Natural killer cell (primary cell): ENCODE results near the gene ADA. TPM values are rescaled to one million over a fixed set of nuclear protein-coding genes. Genes with fewer than 3 reads are reported as not detected.

ENCODE experiments used
- ATAC-seq, 3 donors: fragments of 150-1000 bp in 2 of 3; fragments of 200-7000 bp in 1 of 3; cut with Tn5 transposase; 1 replicate in 1 of 3; 2 replicates in 2 of 3; pipeline ENCODE4 v1.10.0; 2021; ENCODE audit warnings: mild to moderate bottlenecking in 2 of 3, moderate library complexity in 2 of 3
- DNase-seq, 2 donors: peaks; one replicate each; pipeline versions ENCODE4 v3.0.0 to v3.0.0-alpha.2; 2013 to 2021; ENCODE audit warnings: mixed read lengths in 1 of 2
- H3K27ac ChIP-seq: one replicate; pipeline ENCODE4 v1.5.1; 2013; ENCODE audit warnings: mild to moderate bottlenecking, low read length
- H3K27me3 ChIP-seq: one replicate; pipeline ENCODE4 v1.6.1; 2013; ENCODE audit warnings: low read length; ENCODE audit not compliant: control insufficient read depth, insufficient read depth
- H3K36me3 ChIP-seq: one replicate; pipeline ENCODE4 v1.6.1; 2013; ENCODE audit warnings: low read length; ENCODE audit not compliant: control insufficient read depth, insufficient read depth
- H3K4me1 ChIP-seq: one replicate; pipeline ENCODE4 v1.6.1; 2013; ENCODE audit warnings: low read length; ENCODE audit not compliant: control insufficient read depth, insufficient read depth
- H3K4me3 ChIP-seq: one replicate; pipeline ENCODE4 v1.5.1; 2013; ENCODE audit warnings: low read length
- H3K9me3 ChIP-seq: one replicate; pipeline ENCODE4 v1.6.1; 2013; ENCODE audit warnings: low read length; ENCODE audit not compliant: control insufficient read depth, insufficient read depth
- H3K27ac Mint-ChIP-seq, 2 donors: one replicate each; pipeline ENCODE4 v1.8.0; 2022; ENCODE audit warnings: mild to moderate bottlenecking in 2 of 2, mixed read lengths in 2 of 2, moderate library complexity in 1 of 2
- H3K27me3 Mint-ChIP-seq, 2 donors: one replicate each; pipeline ENCODE4 v1.8.0; 2022; ENCODE audit warnings: low read depth in 2 of 2, mixed read lengths in 2 of 2
- H3K36me3 Mint-ChIP-seq: one replicate; pipeline ENCODE4 v1.8.0; 2022; ENCODE audit warnings: mixed read lengths
- H3K4me1 Mint-ChIP-seq, 2 donors: one replicate each; pipeline ENCODE4 v1.8.0; 2022; ENCODE audit warnings: mixed read lengths in 2 of 2
- H3K4me3 Mint-ChIP-seq: one replicate; pipeline ENCODE4 v1.8.0; 2022; ENCODE audit warnings: mild to moderate bottlenecking, moderate library complexity, mixed read lengths
- H3K9me3 Mint-ChIP-seq, 2 donors: one replicate each; pipeline ENCODE4 v1.8.0; 2022; ENCODE audit warnings: mixed read lengths in 2 of 2
- WGBS: methylation state at CpG from one replicate; pipeline ENCODE4 v1.1.7; 2013; ENCODE audit warnings: missing lambda C conversion rate; ENCODE audit not compliant: insufficient coverage; 5-methylcytosine and 5-hydroxymethylcytosine counted together
- intact Hi-C: fragments of 100-400 bp; cut with micrococcal nuclease; formaldehyde crosslinking; loops from one replicate; pipeline ENCODE4 v1.14.2; 2022
- total RNA-seq, 4 donors: library from RNA; stranded (reverse); fragments of 120-200 nt in 1 of 4; gene quantifications; one replicate each; pipeline versions ENCODE4 v1.2.3 to v1.2.4, GENCODE V29; 2013 to 2022
- TF ChIP-seq, protein P1 (sequence below): fragments of 200-600 bp; IDR thresholded peaks from one replicate; pipeline ENCODE4 v1.8.0; 2022; ENCODE audit warnings: antibody characterized with exemption

ADA gene
- total RNA-seq, 3 donors from 2014 or later (not counting 1 experiment from before 2014, with no cell fraction given), result 71.7 to 94.2 (median 73.9) TPM

GRCh38 chr20:44620030-44620429 lies 31.5 kb downstream of the ADA start:
- Histone ChIP-seq H3K36me3 (peaks cover 72% of the 10 kb centered on the region), H3K9me3 (no peaks in the 10 kb centered on the region), H3K27me3 (no peaks in the 10 kb centered on the region), H3K4me1 (peaks cover 27% of the 10 kb centered on the region), H3K4me3 (no peak overlapping the region), H3K27ac (no peak overlapping the region)
- no peak overlapping the region for H3K4me3 Mint-ChIP-seq
- TF ChIP-seq, protein P1, sequence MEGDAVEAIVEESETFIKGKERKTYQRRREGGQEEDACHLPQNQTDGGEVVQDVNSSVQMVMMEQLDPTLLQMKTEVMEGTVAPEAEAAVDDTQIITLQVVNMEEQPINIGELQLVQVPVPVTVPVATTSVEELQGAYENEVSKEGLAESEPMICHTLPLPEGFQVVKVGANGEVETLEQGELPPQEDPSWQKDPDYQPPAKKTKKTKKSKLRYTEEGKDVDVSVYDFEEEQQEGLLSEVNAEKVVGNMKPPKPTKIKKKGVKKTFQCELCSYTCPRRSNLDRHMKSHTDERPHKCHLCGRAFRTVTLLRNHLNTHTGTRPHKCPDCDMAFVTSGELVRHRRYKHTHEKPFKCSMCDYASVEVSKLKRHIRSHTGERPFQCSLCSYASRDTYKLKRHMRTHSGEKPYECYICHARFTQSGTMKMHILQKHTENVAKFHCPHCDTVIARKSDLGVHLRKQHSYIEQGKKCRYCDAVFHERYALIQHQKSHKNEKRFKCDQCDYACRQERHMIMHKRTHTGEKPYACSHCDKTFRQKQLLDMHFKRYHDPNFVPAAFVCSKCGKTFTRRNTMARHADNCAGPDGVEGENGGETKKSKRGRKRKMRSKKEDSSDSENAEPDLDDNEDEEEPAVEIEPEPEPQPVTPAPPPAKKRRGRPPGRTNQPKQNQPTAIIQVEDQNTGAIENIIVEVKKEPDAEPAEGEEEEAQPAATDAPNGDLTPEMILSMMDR, result no peak
- DNase-seq (no peak), ATAC-seq (no peak)
- intact Hi-C loops, result no loop called here
- no peaks in the 10 kb centered on the region for H3K27me3 Mint-ChIP-seq
- WGBS, result 97% methylated on average over 5 of the region's 5 CpGs
- peak overlapping the region in 1 of 2 donors; percentile 26 for H3K27ac Mint-ChIP-seq
- peaks cover 23 to 32% of the 10 kb centered on the region in 2 donors for H3K4me1 Mint-ChIP-seq
- H3K9me3 Mint-ChIP-seq, result no peaks in the 10 kb centered on the region
- H3K36me3 Mint-ChIP-seq, result peaks cover 7% of the 10 kb centered on the region

DNA sequence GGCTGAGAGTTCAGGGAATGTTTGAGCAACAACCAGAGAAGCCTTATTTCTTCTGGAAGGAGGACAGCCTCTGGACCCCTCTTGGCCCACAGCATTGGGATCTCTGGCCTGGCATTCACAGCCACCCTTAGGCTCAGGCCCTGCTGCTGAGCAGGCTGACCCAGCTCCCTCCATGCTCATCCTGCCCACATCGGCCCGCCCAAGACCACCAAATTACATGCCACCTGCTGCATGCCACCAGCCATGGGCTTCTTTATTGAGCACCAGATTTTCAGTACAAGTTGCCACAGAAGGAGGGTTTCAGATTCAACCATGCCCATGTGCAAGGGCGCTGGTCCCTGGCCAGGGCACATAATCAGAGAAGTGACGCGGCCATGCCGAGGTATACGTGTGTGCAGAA lies 32.2 kb downstream of the ADA start:
- H3K27ac ChIP-seq, result no peak overlapping the region

GRCh38 chr20:44618318-44618731 lies 33.2 kb downstream of the ADA start:
- H3K27me3 ChIP-seq, result no peaks in the 10 kb centered on the region
- no peak overlapping the region for H3K4me3 ChIP-seq
- 39% methylated on average over 14 of the region's 14 CpGs for WGBS
- DNase-seq (peak in 1 of 2 donors; percentile 66), ATAC-seq (no peak)
- H3K4me1 ChIP-seq, result peaks cover 35% of the 10 kb centered on the region
- Mint-ChIP-seq H3K36me3 (peaks cover 7% of the 10 kb centered on the region), H3K9me3 (no peaks in the 10 kb centered on the region), H3K27ac (peak overlapping the region; percentile 53 to 77), H3K27me3 (no peaks in the 10 kb centered on the region), H3K4me3 (no peak overlapping the region), H3K4me1 (peaks cover 27 to 45% of the 10 kb centered on the region in 2 donors)
- peaks cover 64% of the 10 kb centered on the region for H3K36me3 ChIP-seq
- intact Hi-C loops, result no loop called here
- no peak overlapping the region for H3K27ac ChIP-seq
- TF ChIP-seq, protein P1, result no peak
- no peaks in the 10 kb centered on the region for H3K9me3 ChIP-seq

More for the DNA sequence above, 32.2 kb downstream of the ADA start:
- Mint-ChIP-seq H3K9me3 (no peaks in the 10 kb centered on the region), H3K27ac (peak overlapping the region; percentile 14 to 77), H3K27me3 (no peaks in the 10 kb centered on the region), H3K4me1 (peaks cover 27 to 37% of the 10 kb centered on the region in 2 donors), H3K4me3 (no peak overlapping the region), H3K36me3 (peaks cover 7% of the 10 kb centered on the region)
- H3K4me3 ChIP-seq, result no peak overlapping the region
- no peak for DNase-seq
- peaks cover 34% of the 10 kb centered on the region for H3K4me1 ChIP-seq
- 97% methylated on average over 7 of the region's 7 CpGs for WGBS
- peaks cover 66% of the 10 kb centered on the region for H3K36me3 ChIP-seq
- intact Hi-C loops, result no loop called here
- no peaks in the 10 kb centered on the region for H3K9me3 ChIP-seq
- ATAC-seq, result no peak
- TF ChIP-seq, protein P1, result no peak
- no peaks in the 10 kb centered on the region for H3K27me3 ChIP-seq

DNA sequence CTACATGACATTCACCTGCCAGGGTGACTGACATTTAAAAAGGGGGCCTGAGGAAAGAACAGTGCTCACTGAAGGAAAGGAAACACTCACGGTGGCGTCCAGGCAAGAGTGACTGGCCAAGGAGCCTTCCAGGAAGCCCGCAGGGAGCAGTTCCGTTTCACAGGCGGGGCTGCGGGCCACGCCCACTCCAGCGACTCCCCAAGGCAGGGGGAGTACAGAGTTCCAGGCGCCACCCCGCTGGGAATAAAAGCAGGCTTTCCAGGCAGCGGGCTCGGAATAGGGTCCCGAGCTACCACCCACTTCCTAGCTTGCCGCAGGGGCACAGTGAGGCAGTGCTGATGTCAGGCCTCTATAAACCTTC lies 34.9 kb downstream of the ADA start:
- Mint-ChIP-seq H3K4me3 (no peak overlapping the region), H3K27ac (peak overlapping the region; percentile 89 to 98), H3K9me3 (no peaks in the 10 kb centered on the region), H3K4me1 (peaks cover 32 to 50% of the 10 kb centered on the region in 2 donors), H3K36me3 (peaks cover 7% of the 10 kb centered on the region), H3K27me3 (no peaks in the 10 kb centered on the region)
- ATAC-seq, result no peak
- no peaks in the 10 kb centered on the region for H3K27me3 ChIP-seq
- peaks cover 49% of the 10 kb centered on the region for H3K36me3 ChIP-seq
- no peak for DNase-seq
- TF ChIP-seq, protein P1, result no peak
- 91% methylated on average over 14 of the region's 14 CpGs for WGBS
- intact Hi-C loops, result no loop called here
- H3K4me1 ChIP-seq, result peaks cover 36% of the 10 kb centered on the region
- no peaks in the 10 kb centered on the region for H3K9me3 ChIP-seq
- no peak overlapping the region for H3K4me3 ChIP-seq
- H3K27ac ChIP-seq, result no peak overlapping the region
